HPDE6-E6E7 (cell line): ENCODE measurements around the gene ST6GALNAC1.
A peak's percentile ranks its signal among the peaks of the same experiment; 100 is the strongest.

ENCODE experiments used
- DNase-seq: peaks from one replicate; pipeline ENCODE4 v3.0.0; 2011; ENCODE audit warnings: missing footprints; ENCODE audit errors: extremely low spot score

The ST6GALNAC1 gene

GRCh38 chr17:76675648-76676047 lies 32.1 kb upstream of the ST6GALNAC1 start:
- DNase-seq, result no peak

- no peak for DNase-seq
Observed at GRCh38 chr17:76674600-76674999, 31.0 kb upstream of the ST6GALNAC1 start.

DNA sequence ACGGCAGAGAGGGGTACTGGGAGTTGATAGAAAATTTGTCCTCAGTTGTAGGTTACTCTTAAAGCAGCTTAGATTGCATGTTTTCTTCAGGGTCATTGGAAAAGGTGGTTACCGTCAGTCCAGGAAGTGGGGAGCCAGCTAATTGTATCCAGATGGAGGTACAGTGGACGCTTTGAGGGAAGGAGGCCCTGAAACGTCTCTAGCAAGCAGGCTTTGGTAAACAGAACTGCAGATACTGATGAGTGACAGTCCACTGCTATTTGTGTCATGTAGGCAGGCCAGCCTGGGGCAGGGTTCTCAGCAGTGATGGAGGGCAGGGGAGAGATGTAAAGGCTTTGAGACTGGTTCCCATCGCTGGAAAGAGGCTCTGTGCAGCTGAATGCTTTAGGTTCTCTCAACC lies 30.2 kb upstream of the ST6GALNAC1 start:
- no peak for DNase-seq

DNA sequence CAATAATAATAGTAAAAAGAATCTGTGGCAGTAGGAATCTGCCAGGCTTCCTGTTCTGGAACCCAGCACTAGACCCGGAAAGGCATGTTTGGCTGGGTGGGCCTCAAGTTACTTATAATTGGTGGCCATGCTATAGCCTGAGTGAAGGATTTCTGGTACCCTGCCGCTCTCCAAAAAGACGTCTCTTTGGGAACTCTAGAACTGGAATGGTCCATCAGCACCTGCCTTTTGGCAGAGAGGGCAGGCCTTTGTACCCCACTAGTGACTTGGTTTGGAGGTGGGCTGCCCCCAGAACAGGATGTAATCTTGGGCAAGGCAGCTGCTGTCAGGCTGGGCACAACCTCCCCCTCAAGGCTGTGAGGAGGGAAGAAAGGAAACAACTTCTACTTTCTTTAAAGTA lies 29.3 kb upstream of the ST6GALNAC1 start:
- no peak for DNase-seq

DNA sequence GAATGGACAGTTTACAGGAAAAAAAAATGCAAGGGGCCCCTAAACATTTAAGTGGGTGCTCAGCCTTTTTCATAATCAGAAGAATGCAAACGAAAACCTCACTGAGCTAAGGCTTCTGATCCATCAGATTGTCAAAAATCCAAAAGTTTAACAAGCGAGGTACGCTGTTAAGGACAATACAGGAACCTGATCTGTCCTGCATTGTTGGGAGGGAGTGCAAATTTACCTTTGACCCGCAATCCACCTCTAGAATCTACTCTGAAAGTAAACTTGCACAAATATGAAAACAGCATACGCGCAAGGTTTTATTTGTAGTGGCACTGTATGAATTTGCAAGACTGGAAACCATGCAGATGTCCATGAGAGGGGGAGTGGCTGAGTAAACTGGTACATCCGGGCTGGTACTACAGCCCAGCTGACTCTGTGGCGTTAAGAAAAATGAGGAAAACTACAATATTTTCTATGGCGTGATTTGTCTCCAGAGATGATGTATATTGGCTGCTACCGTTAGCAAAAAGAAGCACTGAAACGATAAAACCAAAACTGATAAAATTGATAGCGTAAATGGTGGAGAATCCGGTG lies 28.8 kb upstream of the ST6GALNAC1 start:
- no peak for DNase-seq

GRCh38 chr17:76671912-76672262 lies 28.3 kb upstream of the ST6GALNAC1 start:
- DNase-seq, result no peak

GRCh38 chr17:76671123-76671911 lies 27.8 kb upstream of the ST6GALNAC1 start:
- peak; percentile 98 for DNase-seq

GRCh38 chr17:76670718-76671122 lies 27.2 kb upstream of the ST6GALNAC1 start:
- DNase-seq, result no peak

DNA sequence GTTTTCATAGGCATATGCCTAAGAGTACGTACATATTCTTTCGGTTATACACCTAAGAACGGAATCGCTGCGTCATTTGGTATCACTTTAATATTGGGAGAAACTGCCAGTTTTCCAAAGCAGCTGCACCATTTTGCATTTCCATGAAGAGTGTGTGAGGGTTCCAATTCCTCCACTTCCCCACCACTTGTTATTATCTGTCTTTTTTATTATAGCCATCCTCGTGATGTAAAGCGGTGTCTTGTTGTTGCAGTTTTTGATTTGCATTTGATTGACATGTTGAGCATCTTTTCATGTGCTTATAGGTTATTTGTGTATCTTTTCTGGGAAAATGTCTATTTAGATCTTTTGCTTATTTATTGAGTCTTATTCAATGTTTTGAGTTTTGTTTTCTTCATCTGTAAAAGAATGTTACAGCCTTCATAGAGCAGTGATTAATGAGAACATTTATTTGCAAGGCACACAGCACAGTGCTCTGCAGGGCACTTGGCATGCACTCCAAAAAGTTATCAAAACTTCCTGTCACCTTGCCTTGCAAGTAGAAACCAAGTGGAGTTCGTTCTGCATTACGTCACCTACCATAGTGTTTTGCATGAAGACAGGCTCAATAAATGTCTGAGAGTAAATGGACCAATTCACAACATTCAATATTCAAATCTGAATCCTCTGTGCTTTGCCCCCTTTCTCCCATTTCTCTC lies 26.6 kb upstream of the ST6GALNAC1 start:
- DNase-seq, result no peak

DNA sequence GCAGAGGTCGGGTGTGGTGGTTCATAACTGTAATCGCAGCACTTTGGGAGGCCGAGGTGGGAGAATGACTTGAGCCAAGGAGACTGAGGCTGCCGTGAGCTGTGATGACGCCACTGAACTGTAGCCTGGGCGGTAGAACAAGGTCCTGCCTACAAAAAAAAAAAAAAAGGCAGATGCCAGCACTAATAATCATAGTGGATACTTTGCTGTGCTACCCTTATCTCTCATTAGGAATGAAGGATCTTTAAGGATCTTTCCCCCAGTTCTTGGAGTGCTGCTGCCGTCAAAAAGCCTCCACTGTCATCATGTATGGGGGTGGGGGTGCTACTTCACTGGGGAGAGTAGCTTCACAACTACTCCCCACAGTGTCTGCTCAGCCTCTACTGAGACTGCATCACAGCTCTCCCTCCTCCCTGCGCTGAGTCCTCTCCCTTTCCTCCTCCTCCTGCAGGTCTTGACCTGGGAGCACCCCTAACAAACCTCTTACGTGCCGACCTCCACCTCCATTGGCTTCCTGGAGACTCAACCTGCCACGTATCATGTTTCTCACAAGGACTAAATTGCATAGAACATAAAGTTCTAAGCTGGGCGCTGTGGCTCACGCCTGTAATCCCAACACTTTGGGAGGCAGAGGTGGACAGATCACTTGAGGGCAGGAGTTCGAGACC lies 24.4 kb upstream of the ST6GALNAC1 start:
- no peak for DNase-seq

- no peak for DNase-seq
Observed at GRCh38 chr17:76667491-76667755, 23.9 kb upstream of the ST6GALNAC1 start.

DNA sequence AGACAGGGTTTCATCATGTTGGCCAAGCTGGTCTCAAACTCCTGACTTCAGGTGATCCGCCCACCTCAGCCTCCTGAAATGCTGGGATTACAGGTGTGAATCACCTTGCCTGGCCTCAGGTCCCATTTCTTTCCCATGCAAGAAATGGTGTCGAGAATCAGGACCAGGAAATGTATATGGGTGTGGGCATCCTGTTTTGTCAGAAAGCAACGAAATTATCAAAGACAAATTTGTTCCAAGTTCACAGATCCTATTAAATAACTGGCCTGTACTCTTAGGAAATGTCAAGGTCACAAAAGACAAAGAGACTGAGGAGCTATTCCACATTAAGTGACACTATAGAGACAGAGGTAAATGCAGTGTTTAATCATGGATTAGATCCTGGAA lies 17.1 kb upstream of the ST6GALNAC1 start:
- DNase-seq, result no peak

GRCh38 chr17:76659928-76660655 lies 16.5 kb upstream of the ST6GALNAC1 start:
- DNase-seq, result peak; percentile 46

GRCh38 chr17:76658242-76658662 lies 14.7 kb upstream of the ST6GALNAC1 start:
- DNase-seq, result no peak

DNA sequence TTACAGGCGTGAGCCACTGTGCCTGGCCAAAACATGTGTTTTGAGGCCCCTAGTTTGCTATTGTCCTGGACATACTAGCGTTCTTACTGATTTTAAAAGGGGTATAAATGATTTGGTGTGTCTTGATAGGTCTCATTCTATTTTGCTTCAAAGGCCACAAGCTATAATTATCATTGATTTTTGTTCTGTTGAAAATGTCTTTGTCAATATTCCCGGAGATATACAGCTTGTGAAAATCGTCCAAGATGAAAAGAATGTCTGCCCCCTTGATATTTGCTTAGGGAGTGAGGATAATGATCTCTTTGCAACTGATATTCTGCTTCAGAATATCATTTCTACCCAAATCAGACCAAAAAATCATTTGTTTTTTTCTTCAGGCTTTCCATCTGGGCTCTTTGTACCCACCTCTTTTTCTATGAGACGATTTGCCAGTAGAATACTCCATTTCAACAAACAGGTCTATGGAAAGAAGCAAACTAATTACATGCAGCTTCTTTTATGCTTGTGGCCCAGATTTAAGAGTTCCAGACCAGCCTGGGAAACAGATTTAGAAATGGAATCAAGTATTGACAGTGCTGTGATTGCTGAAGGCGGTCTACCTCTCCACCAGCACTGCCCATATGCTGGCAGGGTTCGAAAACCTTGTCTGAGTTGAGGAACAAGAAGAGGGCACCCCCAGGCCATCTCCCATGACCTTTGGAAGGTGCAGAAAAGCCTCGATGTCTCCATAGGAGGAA lies 14.1 kb upstream of the ST6GALNAC1 start:
- no peak for DNase-seq

DNA sequence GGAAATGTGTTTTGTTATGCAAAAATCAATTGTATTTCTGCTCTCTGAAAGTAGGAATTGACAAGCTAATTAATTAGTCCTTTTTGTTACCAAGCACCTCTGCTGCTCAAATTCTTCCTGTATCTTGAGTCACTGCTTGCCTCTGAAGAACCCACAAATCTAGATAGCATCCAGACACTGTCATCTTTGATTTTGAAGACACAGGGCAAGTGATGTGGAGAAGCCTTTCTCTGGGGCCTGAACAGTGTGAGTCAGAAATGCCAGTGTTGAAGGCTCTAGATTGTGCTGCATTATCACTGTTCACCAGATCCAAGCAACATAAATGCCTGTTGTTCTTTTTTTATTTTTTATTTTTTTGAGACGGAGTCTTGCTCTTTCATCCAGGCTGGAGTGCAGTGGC lies 10.9 kb upstream of the ST6GALNAC1 start:
- no peak for DNase-seq

DNA sequence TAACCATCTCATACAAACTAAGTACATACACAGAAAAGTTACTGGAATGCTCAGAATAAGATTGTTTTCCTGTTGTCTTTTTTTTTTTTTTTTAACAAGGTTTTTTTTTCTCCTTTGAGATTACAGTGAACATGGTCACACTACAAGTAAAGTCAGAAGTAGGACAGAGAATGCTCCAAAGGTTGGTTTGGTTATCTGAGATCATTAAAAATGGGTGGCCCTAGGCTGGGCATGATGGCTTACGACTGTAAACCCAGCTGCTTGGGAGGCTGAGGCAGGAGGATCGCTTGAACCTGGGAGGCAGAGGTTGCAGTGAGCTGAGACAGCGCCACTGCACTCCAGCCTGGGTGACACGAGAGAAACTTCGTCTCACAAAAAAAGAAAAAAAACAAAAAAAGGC lies 6.9 kb upstream of the ST6GALNAC1 start:
- DNase-seq, result no peak

GRCh38 chr17:76646712-76647111 lies 3.2 kb upstream of the ST6GALNAC1 start:
- no peak for DNase-seq

DNA sequence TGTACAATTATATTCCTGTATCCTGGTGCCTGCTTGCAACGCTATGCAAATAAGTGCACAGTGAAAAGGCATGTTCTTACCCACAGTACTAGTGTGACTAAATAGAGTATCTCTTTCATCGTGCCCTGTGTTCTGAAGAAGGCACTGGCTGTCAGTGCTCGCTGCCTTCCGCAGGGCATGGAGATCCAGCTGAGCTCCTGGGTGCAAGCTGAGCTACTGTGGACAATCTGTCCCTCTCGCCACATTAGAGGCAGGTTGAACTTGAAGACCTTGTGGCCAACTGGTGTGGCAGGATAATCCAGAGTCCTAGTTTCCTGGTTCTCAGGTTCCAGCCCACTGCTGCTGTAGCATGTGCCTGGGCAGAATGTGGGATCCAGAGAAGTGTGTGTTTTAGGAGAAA lies 1.9 kb upstream of the ST6GALNAC1 start:
- DNase-seq, result no peak

DNA sequence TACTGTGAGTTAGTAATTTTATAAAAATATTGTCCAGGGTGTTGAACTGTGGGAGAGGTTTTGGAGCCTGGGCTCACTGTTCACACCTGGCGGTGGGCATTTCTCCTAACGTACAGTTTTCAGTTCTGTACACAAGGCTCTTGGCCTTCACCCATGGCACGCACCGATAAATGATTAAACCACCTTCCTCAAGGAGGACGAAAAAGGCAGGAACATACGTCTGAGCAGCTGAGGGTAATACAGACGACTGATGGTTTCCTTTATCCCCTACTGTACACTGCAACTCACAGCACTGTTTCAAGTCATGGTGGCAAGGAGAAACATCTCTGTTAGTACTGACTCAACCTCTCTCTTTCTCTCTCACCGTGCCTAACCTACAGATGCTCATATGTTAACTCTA lies 1.4 kb upstream of the ST6GALNAC1 start:
- no peak for DNase-seq

DNA sequence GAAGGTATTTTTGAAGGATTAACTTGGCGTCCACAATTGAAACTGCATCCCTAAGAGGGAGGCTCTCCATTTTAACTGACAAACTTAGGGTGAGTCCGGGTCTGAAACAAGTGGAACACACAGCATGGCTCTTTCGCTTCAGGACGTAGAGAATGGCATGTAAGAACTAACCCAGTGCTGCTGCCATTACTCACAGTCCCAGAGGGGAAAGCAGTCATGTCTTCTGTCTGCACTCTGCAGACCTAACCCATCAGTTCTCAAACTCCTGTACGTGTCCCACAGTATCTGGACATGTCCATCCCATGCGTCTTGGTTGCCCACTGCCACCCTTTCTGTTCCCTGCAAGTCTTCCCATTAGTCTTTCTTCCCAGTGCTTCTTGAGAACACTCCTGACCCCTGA lies 563 bp downstream of the ST6GALNAC1 start:
- DNase-seq, result no peak
